Pancreas (tissue), 10 donors: Measurements from ENCODE around the gene ANXA11. TPM values are rescaled to one million over a fixed set of nuclear protein-coding genes. Genes with fewer than 3 reads are reported as not detected.
A peak's percentile ranks its signal among the peaks of the same experiment; 100 is the strongest.

ENCODE experiments used
- ATAC-seq, 4 donors: fragments of 200-7000 bp; cut with Tn5 transposase; one replicate each; pipeline versions ENCODE4 v1.8.0 to v1.9.1; 2020; ENCODE audit warnings: mild to moderate bottlenecking in 4 of 4, moderate library complexity in 4 of 4
- DNase-seq, 6 donors: peaks; one replicate each; pipeline ENCODE4 v3.0.0-alpha.2; 2020
- FAIRE-seq: peaks from 2 replicates; lab custom pipeline; 2012; peaks lifted over from hg19 to GRCh38; lab: Jason Lieb, UNC
- H3K27ac ChIP-seq, 4 donors: fragments of 200-600 bp; sonication (generic); 1 replicate in 3 of 4; 2 replicates in 1 of 4; pipeline versions ENCODE4 v1.5.0 to v1.8.0; 2020
- H3K27me3 ChIP-seq, 4 donors: fragments of 200-600 bp; one replicate each; pipeline ENCODE4 v1.8.0; 2021
- H3K36me3 ChIP-seq, 3 donors: fragments of 200-600 bp; sonication (generic) in 1 of 3; one replicate each; pipeline versions ENCODE4 v1.5.0 to v1.8.0; 2020 to 2021
- H3K4me1 ChIP-seq, 3 donors: fragments of 200-600 bp; one replicate each; pipeline ENCODE4 v1.8.0; 2021
- H3K4me3 ChIP-seq, 4 donors: fragments of 200-600 bp; sonication (generic) in 2 of 4; one replicate each; pipeline versions ENCODE4 v1.5.0 to v1.8.0; 2020 to 2021
- H3K9me3 ChIP-seq, 4 donors: fragments of 200-600 bp; one replicate each; pipeline ENCODE4 v1.8.0; 2021
- WGBS, 2 donors: extraction: QIAGEN DNeasy Blood & Tissue Kit; methylation state at CpG; one replicate each; pipeline ENCODE4 v1.1.7; 2013; 5-methylcytosine and 5-hydroxymethylcytosine counted together
- intact Hi-C, 3 donors: fragments of 100-400 bp; cut with DNase I; formaldehyde crosslinking; loops; one replicate each; pipeline versions ENCODE4 v1.11.1 to v1.14.2; 2022
- polyA plus RNA-seq, 2 donors: library from polyadenylated mRNA; stranded (reverse); fragments of 200-250 nt; gene quantifications; one replicate each; pipeline ENCODE4 v1.2.3, GENCODE V29; 2013
- total RNA-seq, 6 donors: library from RNA; stranded (reverse); fragmentation: NEBNext Ultra II Directional in 4 of 6; extraction: Animal tissue kit (Norgen Biotek cat#: 25700) in 4 of 6; gene quantifications; one replicate each; pipeline versions ENCODE4 v1.2.1 to v1.2.4, GENCODE V29; 2021 to 2023
- TF ChIP-seq, protein P1 (sequence below), 4 donors: fragments of 200-600 bp; sonication (generic) in 3 of 4; IDR thresholded peaks; one replicate each; pipeline versions ENCODE4 v1.5.0 to v1.8.0; 2021; ENCODE audit warnings: antibody characterized with exemption in 4 of 4
- donor health status: healthy with polysubstance abuse.
- donor health status: DM: no; HTN: no; CAD: no; lungs with moderate emphysema.
- donor health status: DM: no; HTN: no; CAD: no.
- donor health status: control.
- donor health status: control.
- donor health status: Bipolar disorder and iron deficiency.
- donor health status: DM: yes; HTN: yes; CAD: no.
- donor health status: DM: no; HTN: no; CAD: no.
- donor health status: DM: no; HTN: no; CAD: no.
- donor health status: DM: yes; HTN: yes; CAD: no.

ANXA11 gene
- total and polyA plus RNA-seq, 8 donors, result 74.0 to 193 (median 112) TPM

DNA sequence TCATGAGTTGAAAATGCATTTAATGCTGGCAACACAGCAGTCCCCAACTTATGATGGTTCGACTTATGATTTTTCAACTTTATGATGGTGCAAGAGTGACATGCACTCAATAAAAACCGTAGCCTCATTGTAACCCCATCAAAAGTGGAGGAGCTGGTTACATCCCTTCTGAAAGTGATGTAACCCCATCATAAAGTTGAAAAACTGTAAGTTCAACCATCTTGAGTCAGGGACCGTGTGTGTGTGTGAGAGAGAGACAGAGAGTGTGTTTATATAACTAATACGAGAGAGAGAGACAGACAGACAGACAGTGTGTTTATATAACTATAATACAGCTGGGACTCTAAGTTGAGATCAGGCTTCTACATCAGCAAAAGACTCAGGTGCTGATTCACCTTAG lies 21.0 kb downstream of the ANXA11 start:
- H3K27me3 ChIP-seq, result no peaks in the 10 kb centered on the region
- H3K27ac ChIP-seq, result no peak overlapping the region
- 55 to 58% methylated on average over 4 of the region's 4 CpGs for WGBS, 2 donors
- H3K4me3 ChIP-seq, result no peak overlapping the region
- no peak for DNase-seq
- no peaks in the 10 kb centered on the region for H3K36me3 ChIP-seq
- intact Hi-C loops, result no loop called here
- TF ChIP-seq, protein P1, sequence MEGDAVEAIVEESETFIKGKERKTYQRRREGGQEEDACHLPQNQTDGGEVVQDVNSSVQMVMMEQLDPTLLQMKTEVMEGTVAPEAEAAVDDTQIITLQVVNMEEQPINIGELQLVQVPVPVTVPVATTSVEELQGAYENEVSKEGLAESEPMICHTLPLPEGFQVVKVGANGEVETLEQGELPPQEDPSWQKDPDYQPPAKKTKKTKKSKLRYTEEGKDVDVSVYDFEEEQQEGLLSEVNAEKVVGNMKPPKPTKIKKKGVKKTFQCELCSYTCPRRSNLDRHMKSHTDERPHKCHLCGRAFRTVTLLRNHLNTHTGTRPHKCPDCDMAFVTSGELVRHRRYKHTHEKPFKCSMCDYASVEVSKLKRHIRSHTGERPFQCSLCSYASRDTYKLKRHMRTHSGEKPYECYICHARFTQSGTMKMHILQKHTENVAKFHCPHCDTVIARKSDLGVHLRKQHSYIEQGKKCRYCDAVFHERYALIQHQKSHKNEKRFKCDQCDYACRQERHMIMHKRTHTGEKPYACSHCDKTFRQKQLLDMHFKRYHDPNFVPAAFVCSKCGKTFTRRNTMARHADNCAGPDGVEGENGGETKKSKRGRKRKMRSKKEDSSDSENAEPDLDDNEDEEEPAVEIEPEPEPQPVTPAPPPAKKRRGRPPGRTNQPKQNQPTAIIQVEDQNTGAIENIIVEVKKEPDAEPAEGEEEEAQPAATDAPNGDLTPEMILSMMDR (IDR thresholded peaks at IDR 0.05), result no peak
- no peak for ATAC-seq
- H3K4me1 ChIP-seq, result peaks cover 0 to 34% (median 11%) of the 10 kb centered on the region in 3 donors
- no peaks in the 10 kb centered on the region for H3K9me3 ChIP-seq
- FAIRE-seq, result no peak

DNA sequence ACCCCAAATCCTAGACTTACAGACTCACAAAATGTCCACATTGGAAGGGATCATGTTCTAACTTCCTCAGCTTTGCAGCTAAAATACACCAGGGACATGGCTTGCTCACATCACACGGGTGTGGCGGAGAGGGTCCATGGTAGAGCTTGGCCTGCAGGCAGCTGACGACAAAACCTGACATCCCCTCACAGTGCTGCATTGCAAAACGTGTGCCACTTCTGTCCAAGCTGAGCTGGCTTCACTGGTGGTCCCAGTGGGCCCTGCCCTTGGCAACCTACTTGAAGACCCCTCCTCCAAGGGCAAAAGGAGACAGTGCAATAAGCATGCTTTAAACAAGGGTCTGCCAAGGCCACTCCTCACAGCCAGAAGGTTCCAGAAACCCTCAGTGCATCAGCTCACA lies 21.9 kb downstream of the ANXA11 start:
- no peak for ATAC-seq
- DNase-seq, result no peak
- WGBS, 2 donors, result 77 to 86% methylated on average over 4 of the region's 4 CpGs
- Histone ChIP-seq H3K4me1 (peaks cover 0 to 28% (median 11%) of the 10 kb centered on the region in 3 donors), H3K27ac (no peak overlapping the region), H3K27me3 (no peaks in the 10 kb centered on the region), H3K4me3 (no peak overlapping the region), H3K9me3 (no peaks in the 10 kb centered on the region), H3K36me3 (no peaks in the 10 kb centered on the region)
- FAIRE-seq, result no peak
- intact Hi-C loops, result no loop called here
- TF ChIP-seq, protein P1 (IDR thresholded peaks at IDR 0.05), result no peak

DNA sequence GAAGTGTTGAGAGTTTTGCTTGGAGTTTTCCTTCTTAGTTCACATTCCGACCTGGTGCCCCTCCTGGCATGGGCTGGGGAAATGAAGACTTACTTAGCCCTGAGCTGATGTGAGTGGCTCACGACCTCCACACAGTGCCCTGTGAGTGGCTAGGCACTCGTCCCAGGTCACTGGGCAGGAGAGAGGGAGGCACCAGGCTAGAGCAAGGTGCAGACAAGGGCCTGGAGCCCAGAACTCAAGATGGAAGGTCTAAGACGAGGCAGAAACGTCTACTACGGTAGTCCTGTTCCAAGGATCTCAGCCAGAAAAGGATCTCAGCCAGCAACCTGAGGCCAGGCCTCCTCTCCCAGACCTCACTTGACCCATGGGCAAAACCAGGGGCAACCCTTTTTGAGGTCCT lies 22.4 kb downstream of the ANXA11 start:
- no peaks in the 10 kb centered on the region for H3K9me3 ChIP-seq
- WGBS, 2 donors, result 73 to 80% methylated on average over 6 of the region's 6 CpGs
- H3K4me1 ChIP-seq, result peaks cover 0 to 23% (median 11%) of the 10 kb centered on the region in 3 donors
- ATAC-seq (no peak), FAIRE-seq (no peak), DNase-seq (no peak)
- intact Hi-C loops, result no loop called here
- H3K4me3 ChIP-seq, result no peak overlapping the region
- no peaks in the 10 kb centered on the region for H3K27me3 ChIP-seq
- no peaks in the 10 kb centered on the region for H3K36me3 ChIP-seq
- TF ChIP-seq, protein P1 (IDR thresholded peaks at IDR 0.05), result no peak
- H3K27ac ChIP-seq, result no peak overlapping the region

DNA sequence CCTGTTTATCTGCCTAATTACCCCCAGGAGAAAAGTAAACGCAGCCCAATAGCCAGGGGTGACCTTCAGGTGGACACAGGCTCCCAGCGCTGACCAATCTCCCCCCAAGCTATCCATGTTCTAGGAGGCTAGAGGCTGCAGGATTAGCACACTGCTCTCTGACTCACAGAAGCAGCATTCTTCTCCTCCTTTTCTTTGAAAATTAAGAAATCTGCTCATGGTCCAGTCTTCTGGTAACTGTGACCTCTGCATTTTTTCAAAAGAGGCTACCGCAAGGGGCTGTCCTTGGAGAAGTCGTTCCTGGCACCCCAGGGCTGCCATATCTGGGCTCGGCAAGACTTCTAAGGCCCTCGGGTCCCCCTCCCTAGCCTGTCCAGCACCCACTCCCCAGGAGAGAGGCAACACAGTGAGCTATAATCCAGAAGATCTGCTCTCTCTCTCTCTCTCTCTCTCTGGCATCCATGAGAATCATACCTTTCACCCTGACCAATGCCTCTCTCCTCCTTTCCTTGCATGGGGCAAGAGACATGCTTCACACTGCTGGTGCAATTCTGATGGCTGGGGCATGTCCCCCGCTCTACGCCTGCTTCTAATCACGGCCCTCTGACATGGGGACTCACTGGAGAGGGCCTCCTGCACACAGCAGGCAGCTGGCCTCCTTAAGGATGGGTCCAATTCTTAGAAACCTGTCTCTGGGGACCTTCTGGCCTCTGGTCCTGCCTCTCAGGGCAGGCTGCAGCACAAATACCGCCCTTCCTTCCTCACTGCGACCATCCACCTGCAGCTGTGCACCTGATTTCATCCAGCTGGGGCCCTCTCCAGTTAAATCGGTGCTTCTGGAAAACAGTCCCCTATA lies 27.3 kb downstream of the ANXA11 start:
- Histone ChIP-seq H3K27ac (no peak overlapping the region), H3K4me1 (no peaks in the 10 kb centered on the region), H3K9me3 (no peaks in the 10 kb centered on the region), H3K36me3 (peaks cover 0 to under 1% (median 0%) of the 10 kb centered on the region in 3 donors), H3K27me3 (no peaks in the 10 kb centered on the region), H3K4me3 (no peak overlapping the region)
- WGBS, 2 donors, result 63 to 71% methylated on average over 12 of the region's 12 CpGs
- DNase-seq (no peak), ATAC-seq (peak in 3 of 4 donors; percentile 20 to 59 (median 42)), FAIRE-seq (no peak)
- intact Hi-C loops, result no loop called here
- TF ChIP-seq, protein P1 (IDR thresholded peaks at IDR 0.05), result no peak

DNA sequence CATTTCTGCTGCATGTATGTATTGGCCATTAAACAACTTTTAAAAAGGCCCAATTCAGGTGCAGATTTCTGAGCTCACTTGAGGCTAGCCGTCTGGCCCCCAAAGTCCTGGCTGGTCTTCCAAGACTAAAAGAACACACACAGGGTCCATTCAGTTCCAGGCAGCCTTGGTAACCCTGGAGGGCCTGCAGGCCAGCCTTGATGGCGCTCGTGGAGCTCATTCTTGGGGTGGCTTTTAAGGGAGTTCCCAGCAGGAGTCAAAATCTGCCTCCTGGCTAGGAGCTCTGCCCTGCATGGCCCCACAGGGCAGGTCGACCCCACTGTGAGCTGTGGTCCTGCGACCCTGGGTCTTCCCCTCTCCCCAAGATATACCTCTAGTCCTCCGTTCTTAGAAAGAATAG lies 28.8 kb downstream of the ANXA11 start:
- Histone ChIP-seq H3K36me3 (peaks cover 0 to 5% (median 0%) of the 10 kb centered on the region in 3 donors), H3K4me3 (no peak overlapping the region), H3K9me3 (no peaks in the 10 kb centered on the region), H3K27me3 (no peaks in the 10 kb centered on the region), H3K4me1 (no peaks in the 10 kb centered on the region), H3K27ac (no peak overlapping the region)
- intact Hi-C loops, result no loop called here
- DNase-seq, result no peak
- 83 to 90% methylated on average over 6 of the region's 6 CpGs for WGBS, 2 donors
- FAIRE-seq, result no peak
- ATAC-seq, result no peak
- TF ChIP-seq, protein P1 (IDR thresholded peaks at IDR 0.05), result no peak
